DMS153 treated with DMSO at 0.1 percent for 48 hours (cell line): ENCODE data around the gene CHRNG.
"Not testable (repeated sequence)": the region's sequence is repeated elsewhere in the genome, so short reads cannot be mapped to it uniquely, and the experiment has no call there.

Experiments used
- DNase-seq: peaks from one replicate; lab custom pipeline; 2025; ENCODE audit not compliant: unreplicated experiment; lab: John Stamatoyannopoulos, UW

The CHRNG gene

DNA sequence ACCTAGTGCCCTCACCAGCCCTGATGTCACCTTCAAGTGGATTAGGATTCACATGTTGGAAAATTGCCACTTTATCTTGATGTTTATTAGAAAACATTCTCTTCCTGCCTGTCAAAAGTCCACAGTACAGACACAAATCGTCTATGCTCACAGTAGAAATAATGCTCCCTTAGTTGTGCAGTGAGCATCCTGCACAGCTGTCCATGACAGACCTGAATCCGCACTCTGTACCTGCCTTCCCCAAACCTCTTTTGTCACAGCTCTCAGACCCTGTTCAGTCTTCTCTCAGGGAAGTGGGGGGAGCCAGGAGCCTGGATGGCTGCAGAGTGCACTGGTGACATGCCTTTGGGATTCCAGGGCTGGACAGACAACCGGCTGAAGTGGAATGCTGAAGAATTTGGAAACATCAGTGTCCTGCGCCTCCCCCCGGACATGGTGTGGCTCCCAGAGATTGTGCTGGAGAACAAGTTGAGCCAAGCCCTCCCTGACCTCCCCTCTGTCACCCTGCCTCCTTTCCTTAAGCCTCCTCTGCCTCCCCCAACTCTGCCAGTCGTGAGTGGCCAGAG lies 11.5 kb upstream of the CHRNG start:
- DNase-seq: no peak

DNA sequence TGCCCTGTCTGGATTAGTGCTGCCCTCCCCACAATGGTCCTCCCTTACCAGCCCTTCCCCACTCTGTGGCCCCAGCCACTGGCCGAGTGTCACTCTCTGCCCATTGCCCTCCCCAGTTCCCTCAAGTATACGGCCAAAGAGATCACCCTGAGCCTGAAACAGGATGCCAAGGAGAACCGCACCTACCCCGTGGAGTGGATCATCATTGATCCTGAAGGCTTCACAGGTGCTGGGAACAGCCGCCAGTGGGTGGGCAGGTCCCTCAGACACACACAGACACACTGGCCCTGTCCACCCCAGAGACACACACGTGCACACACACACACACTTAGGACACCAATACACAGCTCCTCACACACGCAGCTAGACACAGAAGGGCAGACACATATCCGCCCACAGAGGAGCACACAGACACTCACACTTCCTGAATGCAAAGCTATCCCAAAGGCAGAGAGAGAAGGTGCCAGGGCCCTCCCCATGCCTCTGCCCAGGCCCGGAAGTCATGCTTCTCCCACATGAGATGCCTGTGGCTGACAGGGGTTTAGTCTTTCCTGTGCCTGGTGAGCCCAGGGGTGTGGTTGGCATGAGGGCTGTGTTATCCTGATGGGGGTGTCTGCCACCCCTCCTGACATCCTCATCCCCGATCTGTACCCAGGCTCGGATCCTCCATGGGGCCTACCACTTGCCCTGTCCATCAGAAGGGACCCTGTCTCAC lies 10.6 kb upstream of the CHRNG start:
- DNase-seq: no peak

DNA sequence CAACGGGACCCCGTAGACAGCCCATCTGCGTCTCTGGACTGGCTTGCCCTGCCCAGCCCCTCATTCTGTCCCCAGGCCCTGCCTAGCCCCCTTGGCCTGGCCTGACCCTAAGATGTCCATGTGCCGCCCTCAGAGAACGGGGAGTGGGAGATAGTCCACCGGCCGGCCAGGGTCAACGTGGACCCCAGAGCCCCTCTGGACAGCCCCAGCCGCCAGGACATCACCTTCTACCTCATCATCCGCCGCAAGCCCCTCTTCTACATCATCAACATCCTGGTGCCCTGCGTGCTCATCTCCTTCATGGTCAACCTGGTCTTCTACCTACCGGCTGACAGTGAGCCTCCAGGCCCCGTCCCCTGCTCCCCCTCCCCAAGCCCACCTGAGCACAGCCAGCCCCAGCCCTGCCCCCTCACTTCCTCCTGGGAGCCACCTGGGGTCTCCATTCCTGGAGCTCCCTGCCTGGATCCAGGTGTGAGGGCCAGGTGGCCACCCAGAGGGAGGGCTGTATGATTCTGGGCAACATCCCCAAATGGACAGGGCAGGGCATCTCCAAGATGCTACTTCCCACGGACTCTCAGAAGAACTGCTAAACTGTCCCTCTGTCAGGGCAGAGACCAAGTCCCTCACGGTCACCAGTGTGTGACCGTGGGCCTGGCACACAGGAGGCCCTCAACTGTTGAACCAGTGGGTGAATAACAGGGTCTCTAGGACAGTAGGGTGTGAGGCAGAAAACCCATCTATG lies 9.5 kb upstream of the CHRNG start:
- no peak for DNase-seq

DNA sequence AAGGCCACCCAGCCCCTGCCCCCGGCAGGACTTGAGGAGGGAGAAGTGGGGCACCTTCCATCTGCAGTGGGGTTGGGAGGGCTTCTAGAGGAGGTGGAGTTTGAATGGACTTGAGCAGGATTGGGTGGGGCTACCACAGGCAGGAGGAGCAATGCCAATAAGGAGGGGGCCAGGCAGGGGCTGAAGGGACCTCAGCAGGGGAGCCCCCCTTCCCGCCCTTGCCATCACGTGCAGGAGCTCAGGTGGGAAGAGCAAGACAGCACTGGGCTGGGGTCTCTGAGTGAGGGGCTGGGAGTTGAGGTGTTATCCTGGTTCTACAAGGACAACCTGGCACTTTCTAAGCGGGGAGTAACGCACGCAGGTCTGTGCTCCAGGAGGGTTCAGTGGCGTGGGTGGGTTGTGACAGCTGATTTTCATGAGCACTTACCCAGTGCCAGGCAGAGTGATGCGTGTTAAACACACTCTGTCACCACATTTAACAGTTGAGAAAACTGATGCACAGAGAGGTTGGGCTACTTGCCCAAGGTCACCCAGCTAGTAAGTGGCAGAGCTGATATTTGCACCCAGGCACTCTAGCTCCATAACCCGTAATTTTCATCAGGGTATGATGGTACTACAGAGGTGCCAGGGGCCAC lies 8.7 kb upstream of the CHRNG start:
- DNase-seq: no peak

DNA sequence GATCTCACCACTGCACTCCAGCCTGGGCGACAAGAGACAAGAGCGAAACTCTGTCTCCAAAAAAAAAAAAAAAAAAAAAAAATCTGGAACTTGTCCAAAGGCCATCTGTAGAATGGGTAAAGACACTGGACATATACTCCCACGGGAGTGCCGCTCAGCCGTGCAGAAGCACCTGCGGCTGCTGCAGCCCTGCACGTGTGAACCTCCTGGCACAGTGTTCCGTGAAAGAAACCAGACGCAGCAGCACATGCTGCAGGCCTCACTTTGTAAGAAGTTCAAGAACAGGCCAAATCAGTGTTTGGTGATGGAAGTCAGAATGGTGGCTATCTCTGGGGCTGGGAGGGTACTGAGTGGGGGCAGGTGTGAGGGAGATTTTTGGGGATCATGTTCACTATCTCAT lies 7.1 kb upstream of the CHRNG start:
- no peak for DNase-seq

DNA sequence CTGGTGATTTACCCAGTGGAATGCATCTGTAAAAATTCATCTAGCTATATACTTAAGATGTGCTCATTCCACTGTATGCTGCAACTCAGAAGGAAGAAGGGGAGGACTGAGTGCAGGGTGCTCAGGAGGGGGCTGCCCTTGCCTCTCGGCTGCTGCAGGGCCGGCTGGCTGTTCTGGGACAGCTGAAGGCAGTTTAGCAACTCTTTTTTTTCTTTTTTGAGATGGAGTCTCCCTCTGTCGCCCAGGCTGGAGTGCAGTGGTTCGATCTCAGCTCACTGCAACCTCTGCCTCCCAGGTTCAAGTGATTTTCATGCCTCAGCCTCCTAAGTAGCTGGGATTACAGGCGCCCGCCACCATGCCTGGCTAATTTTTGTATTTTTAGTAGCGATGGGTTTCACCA lies 6.7 kb upstream of the CHRNG start:
- DNase-seq: not testable (repeated sequence)

DNA sequence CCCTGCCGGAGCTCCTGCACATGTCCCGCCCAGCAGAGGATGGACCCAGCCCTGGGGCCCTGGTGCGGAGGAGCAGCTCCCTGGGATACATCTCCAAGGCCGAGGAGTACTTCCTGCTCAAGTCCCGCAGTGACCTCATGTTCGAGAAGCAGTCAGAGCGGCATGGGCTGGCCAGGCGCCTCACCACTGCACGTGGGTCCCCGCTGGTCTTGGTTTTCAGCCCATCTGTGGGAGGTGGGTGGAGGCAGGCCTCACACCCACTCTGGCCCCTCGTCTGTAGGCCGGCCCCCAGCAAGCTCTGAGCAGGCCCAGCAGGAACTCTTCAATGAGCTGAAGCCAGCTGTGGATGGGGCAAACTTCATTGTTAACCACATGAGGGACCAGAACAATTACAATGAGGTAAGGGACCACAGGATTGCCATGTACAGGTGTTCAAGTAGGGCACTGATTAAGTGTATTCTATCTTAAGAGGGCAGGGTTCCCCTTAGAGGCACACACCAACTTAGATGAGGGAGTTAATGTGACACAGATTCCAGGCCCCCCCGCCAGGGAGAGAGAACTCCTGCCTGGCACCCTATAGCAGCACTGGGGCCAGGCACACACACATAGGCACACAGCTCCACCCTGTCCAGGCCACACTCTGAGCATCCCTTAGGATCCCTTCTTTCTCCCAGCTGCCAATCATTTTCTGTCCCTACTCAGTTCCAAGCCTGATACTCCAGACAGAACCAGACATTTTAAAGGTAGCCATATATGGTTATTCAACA lies 5.4 kb upstream of the CHRNG start:
- DNase-seq: no peak

DNA sequence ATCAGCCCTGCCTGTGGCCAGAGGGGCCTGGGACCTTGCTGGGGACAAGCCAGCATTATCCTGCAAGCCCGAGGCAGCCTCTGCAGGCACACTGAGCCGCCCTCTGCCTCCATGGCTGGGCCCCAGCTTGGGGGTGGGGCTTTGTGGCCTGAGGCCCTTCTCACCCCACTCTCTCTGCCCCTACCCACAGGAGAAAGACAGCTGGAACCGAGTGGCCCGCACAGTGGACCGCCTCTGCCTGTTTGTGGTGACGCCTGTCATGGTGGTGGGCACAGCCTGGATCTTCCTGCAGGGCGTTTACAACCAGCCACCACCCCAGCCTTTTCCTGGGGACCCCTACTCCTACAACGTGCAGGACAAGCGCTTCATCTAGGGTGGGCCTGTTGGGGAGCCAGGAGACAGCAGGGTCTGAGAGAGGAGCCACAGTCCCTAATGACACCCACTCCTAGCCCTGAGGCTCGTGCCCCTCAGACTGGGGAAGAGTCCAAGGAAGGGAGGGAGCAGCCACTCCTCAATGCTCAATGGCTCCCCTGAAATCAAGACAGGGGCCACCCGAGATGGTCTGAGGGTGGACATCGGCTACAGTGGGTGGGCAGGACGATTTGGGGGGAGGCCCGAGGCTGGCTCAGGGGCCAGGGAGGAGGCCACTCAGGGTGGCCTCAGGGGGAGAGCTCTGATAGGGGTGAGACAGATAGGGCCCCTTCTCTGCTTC lies 4.4 kb upstream of the CHRNG start:
- no peak for DNase-seq

DNA sequence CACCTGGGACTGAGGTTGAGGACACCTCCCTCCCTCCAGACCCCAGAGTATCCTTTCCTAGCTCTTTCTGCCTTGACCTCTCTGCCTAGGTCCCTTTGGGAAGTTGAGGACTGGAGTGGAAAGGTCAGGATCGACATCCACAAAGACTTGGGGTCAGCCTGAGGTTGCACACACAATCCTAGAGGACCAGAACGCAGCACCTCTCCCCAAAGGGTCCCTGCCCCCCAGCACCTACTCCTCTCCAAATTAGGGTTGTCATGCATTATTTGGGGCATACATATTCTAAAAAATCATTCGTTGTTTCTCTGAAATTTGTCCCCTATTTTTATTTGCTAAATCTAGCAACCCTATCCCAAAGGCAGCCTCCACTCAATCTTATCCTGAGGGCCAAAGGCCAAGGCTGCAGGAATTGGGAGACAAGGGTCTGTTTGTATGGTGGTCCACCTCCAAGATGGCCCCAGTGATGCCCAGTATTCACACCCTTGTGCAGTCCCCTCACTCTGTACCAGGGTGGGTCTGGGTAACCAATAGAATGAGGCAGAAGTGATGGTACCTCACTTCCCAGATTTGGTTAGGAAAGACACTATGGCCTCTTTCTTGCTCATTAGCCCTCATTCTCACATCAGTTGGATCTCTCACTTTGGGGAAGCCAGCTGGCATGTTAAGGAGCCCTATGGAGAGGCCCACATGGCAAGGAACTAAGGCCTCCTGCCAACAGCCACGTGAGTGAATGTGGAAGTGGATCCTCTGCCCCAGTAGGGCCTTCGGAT lies 3.5 kb upstream of the CHRNG start:
- no peak for DNase-seq

DNA sequence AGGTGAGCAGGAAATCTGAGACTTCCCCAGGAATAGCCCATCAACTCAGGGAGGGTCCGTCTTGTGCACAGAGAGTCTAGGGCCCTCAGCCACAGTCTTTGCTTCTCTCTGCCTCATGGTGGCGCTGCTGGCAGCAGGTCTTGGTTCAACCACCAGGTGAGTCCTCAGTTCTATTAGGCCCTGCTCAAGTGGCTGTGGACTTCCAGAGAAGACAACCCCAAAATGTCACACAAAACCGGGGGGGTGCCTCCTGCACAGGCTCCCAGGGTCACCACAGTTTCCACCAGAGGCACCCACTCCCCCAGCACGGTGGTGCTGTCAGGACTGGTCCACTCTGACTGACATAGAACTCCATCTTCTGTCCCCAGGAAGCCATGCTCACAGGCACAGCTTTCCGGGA lies 2.4 kb upstream of the CHRNG start:
- no peak for DNase-seq

DNA sequence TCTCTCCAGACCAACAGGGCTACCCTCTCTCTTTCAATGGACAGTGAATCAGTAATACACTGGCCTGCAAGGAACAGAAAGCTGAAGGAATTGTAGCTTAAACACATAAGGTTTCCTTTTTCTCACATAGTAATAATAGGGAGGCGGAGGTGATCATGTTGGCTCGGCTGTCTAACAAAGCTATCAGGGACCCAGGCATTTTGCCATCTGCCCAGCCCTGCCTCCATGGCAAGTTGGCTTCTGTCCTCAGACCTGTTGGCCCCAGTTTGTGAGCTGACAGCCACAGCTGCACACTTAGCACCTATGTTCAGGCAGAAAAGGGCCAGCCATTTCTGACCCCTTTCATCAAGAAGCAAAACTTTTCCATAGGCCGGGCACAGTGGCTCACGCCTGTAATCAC lies 2.0 kb upstream of the CHRNG start:
- DNase-seq: no peak

DNA sequence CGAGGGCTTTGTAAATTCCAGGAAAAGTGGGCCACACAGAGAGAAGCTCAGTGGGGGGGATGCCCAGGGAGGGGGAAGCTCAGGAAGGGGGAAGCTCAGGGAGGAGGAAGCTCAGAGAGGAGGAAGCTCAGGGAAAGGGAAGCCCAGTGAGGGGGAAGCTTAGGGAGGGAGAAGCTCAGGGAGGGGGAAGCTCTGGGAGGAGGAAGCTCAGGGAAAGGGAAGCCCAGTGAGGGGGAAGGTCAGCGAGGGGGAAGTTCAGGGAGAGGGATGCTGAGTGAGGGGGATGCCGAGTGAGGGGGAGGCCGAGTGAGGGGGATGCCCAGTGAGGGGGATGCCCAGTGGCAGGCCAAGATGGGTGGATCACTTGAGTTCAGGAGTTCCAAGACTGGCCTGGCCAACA lies 821 bp upstream of the CHRNG start:
- DNase-seq: no peak

DNA sequence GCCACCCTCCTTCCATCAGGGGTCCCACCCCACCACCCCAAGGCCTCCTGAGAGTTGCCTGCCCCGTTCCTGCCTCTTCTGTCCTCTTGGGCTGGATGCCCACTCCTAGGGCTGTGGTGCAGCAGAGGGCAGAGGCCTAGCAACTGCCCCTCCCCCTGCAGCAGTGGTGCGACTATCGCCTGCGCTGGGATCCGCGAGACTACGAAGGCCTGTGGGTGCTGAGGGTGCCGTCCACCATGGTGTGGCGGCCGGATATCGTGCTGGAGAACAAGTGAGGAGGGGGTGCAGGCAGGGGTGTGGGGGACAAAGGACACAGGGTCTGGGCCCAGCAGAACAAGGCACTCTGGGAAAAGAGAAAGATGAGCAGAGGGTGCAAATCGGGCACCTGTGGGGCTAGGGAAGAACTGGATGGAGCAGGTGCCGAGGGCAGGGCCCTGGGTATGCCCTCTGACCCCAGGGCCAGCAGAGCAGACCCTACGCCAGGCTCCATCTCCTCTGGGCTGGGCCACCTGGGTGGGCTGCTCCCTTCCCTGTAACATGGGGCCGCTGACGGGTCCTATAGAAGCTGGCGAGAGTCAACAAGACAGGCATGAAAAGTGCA lies 1.0 kb downstream of the CHRNG start:
- no peak for DNase-seq

DNA sequence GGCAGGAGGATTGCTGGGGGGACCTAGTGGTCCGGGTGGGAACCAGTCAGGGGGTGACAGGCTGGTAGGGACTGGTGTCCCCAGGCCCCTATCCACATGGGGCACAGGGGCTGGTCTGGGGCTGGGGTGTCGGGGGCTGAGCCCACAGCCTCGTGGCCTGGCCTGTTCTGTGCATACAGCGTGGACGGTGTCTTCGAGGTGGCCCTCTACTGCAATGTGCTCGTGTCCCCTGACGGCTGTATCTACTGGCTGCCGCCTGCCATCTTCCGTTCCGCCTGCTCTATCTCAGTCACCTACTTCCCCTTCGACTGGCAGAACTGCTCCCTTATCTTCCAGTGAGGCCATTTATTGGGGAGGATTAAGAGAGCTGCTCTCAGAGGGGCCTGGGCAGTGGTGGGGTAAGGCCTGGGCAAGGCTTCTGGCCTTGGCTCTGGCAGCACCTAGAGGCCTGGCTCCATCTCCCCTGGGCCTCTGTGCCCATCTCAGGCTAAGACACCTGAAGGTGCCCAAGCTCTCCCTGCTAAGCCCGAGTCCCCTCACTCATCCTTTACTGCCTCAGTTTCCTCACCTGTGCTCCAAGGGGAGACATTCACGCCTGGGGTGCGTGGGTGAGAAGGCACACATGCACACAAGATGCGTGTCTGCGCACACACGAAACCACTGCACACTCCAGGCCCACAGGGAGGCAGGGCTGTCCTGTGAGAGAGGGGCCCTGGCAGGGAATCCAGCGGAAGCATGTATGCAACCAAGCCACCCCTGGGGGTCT lies 1.9 kb downstream of the CHRNG start:
- no peak for DNase-seq

DNA sequence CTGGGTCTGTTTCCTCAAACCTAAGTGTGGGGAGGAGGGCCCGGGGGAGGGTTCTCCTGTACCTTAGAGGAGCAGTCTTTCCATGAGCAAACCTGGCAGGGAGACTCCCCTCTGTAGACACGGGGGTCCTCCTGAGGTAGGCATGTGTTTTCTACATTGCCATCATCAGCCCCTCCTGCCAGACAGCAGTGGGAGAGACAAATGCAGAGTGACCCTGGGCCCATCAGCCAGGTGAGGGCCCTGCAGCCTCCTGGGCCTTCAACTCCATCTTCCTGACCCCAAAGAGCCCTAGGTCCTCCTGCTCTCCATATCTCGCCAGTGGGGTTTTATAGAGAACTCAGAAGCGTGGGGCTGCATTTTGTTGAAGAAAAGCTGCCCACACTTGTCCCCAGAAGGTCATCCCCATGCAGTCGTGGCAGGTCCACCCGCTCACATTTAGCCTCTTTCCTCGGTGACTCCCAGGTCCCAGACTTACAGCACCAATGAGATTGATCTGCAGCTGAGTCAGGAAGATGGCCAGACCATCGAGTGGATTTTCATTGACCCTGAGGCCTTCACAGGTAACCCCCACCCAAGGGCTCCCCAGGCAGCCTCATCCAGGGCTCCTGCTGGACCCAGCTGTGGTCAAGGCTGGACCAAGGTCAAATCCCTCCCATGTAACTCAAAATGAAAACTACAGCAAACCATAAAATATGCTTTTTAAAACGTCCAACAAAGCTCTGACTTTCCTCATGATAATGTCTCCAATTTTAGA lies 2.6 kb downstream of the CHRNG start:
- DNase-seq: no peak

DNA sequence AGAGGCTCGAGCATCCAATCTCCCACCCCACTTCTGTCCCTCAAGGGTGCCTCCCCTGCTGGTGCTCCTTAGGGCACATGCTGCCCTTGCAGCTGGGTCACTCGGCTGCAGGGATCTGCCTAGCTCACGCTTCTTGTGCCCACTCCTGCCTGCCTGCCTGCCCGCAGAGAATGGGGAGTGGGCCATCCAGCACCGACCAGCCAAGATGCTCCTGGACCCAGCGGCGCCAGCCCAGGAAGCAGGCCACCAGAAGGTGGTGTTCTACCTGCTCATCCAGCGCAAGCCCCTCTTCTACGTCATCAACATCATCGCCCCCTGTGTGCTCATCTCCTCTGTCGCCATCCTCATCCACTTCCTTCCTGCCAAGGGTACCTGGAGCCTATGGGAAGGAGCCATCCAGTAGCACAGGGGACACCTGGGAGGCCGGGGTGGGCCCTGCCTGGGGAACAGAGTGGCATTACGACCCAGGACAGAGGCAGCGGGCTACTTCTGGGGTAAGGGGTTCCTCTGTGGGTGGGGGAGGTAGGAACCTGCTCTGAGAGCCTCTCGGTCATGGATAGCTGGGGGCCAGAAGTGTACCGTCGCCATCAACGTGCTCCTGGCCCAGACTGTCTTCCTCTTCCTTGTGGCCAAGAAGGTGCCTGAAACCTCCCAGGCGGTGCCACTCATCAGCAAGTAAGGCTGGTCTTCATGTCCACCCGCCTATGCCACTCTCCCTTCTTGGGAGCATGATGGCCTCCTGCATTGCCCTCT lies 3.4 kb downstream of the CHRNG start:
- no peak for DNase-seq

DNA sequence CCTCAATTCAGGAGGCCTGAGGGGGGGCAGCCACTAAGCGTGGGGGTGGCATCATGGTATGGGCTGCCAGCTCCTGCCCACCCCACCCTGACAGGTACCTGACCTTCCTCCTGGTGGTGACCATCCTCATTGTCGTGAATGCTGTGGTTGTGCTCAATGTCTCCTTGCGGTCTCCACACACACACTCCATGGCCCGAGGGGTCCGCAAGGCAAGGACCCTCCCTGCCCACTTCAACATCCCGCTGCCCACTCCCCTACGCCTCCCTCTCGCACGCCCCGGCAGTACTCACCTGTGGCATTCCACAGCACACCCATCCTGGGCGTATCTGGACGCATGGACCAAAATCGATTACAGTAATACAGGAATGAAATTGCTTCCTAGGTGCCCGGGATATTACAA lies 4.0 kb downstream of the CHRNG start:
- no peak for DNase-seq
